DLD1 (cell line): ENCODE results near the gene PRMT3.
"Not testable (repeated sequence)": the region's sequence is repeated elsewhere in the genome, so short reads cannot be mapped to it uniquely, and the experiment has no call there.

Experiments used
- in situ Hi-C: cut with HindIII; loops from 2 replicates; pipeline ENCODE4 v1.10.0; 2017; ENCODE audit warnings: low sequenced_read_pairs

The PRMT3 gene

DNA sequence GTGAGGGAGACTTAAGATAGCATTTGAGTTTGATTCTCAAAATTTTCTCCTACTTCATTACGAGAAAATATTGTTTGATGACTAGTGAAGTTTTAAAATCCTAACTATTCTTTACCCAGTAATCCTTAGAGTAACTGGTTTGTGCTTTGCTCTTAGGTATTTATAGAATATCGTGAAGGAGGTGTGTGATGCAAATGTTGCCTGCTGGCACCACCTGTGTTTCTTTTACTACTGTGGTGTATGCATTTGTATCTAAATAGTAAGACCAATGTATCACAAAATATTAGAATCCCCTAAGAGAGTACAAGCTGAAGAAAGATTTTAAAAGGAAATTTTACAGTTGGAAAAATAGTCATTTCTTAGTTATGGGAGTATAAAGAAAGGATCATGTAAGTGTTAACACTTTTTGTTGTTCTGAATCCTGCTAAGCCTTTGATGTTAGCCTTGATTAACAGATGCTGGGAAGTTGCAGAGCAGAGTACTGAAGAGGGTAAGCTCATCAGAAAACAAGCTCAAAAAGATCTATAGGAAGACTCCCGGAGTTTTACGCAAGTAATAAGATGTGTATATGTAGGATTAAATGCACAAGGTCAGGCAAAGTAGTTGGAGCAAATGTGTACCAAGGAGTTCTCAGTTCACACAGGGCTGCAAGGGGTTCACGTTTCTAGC is 109.7 kb downstream of the PRMT3 start:
- in situ Hi-C loops, result no loop called here

DNA sequence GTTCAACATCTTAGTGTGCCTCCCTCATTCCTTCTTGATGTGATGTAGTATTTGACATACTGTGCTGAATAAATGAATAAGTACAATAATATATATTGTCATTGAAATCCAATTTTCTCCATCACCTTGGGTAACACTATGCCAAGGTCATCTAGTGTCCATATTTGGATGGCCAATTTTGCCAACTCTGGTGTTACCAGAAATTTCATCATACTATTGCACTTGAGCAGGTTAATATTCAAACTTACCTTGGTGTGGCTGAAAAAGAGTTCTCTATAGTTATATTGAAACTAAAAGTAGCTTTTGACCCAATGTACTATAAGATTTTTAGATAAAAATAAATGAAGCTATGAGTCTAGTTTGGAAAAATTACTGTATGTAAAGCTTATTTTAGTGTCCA is 113.7 kb downstream of the PRMT3 start:
- in situ Hi-C loops, result no loop called here

DNA sequence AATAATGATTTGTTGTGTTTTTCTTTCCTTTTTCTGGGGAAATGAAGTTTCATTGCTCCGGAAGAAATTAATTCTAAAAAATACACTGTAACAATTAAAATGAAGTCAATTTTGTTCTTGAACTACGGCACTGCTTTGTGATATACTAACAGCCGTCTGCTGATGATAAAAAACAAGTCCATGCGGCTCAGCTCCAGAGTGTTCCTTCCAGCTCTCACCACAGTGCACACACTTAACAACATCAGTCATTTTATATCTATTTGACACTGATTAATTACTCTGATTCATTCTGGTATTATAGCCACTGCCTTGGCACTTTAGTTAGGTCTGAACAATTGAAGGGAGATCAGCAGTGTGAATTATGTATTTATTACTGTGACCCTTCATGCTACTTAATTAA is 114.5 kb downstream of the PRMT3 start:
- in situ Hi-C loops, result no loop called here

DNA sequence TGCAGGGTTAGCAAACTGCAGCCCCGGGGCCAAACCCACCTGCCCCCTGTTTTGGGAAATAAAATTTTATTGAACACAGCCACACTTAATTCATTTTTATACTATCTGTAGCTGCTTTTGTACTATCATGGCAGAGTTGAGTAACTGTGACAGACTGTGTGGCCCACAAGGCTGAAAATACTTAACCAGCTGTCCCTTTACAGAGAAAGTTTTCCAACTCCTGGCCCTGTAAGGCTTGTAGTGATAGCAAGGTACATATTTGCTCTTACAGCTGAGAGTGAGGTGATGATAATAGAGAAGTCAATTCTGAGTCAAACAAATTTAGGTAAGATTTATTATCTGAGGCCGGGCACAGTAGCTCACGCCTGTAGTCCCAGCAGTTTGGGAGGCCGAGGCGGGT is 124.5 kb downstream of the PRMT3 start:
- in situ Hi-C loops, result no loop called here

DNA sequence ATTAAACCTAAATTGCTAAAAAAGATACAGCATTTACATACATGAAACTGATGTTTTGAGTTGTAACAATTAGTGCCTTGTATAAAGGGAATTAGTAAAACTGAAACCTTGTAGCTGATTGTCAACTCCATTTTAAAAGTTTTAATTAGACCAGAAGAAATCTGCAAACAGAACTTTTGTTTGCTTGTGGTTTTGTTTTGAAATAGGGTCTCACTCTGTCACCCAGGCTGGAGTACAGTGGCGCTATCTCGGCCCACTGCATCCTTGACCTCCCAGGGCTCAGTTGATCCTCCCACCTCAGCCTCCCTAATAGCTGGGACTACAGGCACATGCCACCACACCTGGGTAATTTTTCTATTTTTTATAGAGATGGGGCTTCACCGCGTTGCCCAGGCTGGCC is 125.4 kb downstream of the PRMT3 start:
- in situ Hi-C loops, result no loop called here

DNA sequence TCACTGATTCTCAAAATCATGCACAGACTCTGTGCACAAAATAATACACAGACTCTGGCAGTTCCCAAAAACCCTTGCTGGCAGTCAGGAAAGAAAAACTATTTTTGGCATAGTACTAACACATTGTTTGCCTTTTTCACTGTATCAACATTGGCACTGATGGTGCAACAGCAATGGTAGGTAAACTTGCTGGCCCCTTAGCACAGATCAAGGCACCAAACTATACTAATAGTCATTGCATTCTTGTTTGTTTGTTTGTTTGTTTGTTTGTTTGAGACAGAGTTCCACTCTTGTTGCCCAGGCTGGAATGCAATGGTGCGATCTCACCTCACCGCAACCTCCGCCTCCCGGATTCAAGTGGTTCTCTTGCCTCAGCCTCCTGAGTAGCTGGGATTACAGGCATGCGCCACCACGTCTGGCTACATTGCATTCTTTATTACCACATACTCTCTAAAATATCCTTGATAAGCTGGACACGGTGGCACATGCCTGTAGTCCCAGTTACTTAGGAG is 130.9 kb downstream of the PRMT3 start:
- in situ Hi-C loops, result no loop called here

DNA sequence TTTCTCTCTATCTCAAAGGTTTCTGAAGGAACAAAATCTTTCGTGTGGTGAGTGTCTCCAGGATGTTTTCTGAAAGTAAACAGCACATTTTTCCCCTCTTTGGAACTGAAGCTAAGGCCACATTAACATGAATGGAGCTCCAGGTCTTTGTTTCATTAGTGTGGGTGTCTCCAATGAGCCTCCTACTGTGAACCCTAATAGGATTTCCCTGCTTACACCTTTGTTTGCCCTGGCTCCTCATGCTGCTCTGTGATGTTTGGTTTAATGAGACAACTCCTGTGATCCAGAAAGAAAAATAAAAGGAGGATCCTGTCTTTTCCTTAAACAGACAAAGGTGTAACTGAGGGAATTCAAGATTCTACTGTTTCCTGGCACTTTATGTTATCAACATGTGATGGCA is 135.0 kb downstream of the PRMT3 start:
- in situ Hi-C loops, result no loop called here

DNA sequence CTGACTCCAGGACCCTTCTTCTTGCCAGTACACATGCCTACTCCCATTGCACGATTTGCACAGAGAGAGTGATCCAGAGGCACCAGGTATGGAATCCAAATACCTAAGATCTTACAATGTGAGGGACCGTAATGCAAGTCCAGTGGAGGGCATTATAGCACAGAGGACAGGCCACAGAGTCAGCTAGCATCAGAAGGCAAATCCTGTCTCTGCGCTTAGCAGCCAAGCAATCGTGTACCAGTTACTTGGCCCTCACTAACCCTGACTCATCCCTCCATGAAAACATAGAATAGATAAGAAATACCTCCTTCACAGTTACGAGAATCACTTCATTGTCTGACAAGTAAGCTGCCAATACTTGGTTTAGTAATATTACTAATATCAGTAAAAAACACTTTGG is 142.2 kb downstream of the PRMT3 start:
- in situ Hi-C loops, result no loop called here

DNA sequence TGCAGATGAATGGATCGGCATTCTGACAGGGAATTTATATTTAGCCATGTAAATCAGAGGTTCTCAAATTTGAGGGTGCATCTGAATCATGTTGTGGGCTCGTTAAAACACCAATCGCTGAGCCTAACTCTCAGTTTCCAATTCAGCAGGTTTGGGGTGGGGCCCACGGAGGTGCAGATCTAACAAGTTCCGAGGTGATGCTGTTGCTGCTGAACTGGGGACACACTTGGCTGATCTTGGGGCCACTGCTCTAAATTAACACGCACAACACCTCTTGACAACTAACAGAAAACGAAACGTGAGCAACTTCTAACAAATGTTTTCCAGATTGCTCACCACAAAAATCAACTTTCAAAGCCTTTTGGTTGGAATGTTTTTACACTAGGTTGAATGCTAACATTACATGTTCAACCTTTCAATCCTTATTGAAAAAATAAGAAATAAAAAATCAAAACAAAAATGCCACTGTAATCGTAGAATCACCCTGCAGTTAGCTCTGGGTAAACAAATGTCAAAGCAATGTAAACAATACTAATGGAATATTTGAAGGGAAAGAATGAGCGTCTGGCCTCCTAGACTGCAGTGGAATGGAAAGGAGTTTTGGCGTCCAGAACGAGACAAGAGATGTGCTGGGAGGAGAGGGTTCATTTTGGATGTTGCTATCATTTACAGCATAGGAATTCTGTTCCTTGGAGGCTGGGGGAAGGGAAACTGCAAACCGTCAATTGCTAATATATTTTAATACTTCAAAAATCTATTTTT is 143.6 kb downstream of the PRMT3 start:
- in situ Hi-C loops, result no loop called here

DNA sequence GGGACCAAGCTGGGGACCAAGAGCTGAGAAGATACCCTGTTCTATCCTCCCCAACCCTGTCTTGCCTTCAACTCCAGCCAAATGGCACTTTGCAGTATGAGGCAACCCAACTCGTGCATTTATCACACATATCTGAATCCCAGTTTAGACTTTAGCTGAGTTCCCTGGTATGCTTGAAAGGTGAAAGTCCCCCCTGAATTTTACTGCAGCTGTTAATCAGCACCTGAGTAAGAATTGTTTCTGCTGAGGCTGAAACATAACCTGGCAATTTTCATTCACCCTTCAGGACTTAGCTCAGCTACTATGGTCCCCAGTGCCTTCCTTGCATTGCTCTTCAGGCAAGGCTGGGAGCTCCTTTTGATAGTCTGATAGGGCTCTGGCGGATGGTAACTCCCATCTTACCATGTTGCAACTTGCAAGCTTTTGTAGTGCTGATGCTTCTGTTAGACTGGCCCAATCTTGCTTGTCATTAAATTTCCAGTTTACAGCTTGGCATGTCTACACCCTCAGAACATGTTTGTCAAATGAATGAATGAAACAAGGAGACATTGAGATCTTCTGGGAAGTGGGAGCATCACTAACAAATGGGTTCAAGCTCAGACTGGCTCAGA is 147.9 kb downstream of the PRMT3 start:
- in situ Hi-C loops, result no loop called here

DNA sequence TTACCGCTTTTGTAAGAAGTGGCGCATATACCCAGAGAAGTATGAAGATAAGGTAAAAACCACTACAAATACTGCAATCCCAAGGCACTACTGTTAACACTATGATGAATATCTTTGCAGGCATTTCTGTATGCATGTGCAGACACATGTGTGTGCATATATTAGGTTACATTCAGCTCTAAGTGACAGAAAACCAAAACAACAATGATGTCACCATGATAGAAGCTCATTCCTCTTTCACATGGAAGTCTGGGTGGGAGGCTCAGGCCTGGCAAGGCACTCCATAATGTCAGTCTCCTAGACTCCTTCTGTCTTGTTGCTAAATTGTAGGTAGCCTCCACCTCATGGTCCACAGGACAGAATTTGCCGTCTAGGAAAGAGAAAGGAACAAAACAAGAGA is 148.8 kb downstream of the PRMT3 start:
- in situ Hi-C loops, result no loop called here

DNA sequence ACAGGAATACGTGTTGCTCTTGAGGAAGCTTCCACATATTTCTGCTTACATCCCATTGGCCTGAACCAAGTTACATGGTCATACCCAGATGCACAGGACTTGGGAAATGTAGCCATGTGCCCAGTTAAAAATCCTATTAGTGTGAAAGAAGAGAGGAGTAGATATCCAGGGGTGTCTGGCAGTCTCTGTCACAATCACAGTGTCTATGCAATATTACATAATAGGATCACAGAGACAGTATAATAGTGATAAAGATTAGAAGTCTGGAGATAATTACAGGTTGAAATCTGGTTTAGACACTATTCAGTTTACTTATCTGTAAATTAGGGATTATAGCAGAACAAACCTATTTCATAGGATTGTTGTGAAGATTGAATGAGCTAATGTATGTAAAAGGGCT is 149.3 kb downstream of the PRMT3 start:
- in situ Hi-C loops, result no loop called here

DNA sequence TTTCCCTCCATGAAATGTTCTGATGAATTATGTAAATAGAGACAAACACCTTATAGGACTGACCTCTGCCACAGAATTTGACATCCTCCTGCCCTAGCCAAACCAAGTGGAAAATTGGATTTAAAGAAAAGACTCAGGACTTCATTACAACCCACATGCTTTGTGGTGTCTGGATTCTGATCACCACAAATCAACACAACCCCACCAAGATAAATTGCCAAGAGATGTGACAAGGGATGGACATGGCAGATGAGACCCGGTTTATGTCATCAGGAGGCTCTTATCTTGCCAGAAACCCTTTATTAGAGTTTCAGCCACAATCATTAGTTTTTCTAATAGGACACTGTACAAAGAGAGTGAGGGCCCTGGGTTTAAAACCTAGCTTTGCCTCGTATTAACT is 154.0 kb downstream of the PRMT3 start:
- in situ Hi-C loops, result no loop called here

DNA sequence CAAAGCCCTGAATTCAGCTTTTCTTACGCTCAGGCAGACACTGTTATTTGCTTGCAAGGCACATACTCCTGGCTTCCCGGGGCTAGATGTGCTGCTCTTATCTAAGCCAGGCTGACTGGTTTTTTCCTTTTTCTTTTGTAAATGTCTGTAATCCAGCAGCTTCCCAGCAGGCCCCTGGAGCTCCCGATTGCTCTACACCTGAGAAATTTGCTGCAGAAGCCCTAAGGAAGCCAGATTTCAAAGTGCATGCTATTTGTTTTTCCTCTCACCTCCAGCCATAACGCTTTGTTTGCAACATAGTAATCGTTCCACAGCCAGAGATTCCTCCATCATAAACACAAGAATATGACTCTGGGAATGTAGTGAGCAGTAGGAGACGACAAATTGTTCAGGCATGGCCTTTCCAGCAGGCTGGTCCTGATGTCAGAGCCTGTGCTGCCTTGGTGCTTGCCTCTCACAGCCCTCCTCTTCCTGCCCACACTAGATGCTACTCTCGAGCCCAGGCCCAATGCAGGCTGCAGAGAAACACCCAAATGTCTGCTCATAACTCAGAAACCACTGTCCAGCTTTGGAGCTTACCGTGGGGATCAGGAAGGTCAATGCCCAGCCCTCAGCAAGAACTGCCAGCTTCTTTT is 157.2 kb downstream of the PRMT3 start:
- in situ Hi-C loops, result no loop called here

DNA sequence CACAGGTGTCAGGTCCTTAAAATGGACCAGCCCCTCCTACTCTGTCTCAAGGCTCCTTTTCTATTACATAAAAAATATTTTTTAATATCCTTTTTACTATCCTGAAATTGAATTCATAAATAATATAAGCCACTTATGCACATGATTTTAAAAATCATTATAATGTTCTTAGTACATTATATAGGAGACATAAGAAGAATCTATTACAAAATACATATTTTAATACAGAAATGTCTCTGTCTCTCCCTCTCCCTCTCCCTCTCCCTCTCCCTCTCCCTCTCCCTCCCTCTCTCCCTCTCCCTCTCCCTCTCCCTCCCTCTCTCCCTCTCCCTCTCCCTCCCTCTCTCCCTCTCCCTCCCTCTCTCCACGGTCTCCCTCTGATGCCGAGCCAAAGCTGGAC is 159.9 kb downstream of the PRMT3 start:
- in situ Hi-C loops, result no loop called here

DNA sequence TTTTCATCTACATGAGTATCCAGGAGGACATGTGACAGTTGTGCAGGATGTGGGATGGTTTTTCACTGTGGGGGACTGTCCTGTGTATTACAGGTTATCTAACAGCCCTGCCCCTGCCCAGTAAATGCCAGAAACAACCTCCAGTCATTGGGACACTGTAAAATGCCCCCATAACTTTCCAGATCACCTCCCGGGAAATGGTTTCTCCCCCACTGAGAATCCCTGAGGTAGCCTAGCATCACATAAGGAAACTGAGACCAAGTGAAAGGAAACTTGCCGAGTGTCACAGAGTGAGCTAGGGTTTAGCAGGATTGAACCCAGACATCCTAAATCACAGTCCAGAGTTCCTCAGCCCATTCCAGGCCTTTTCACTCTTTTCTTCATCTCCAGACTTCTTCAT is 163.6 kb downstream of the PRMT3 start:
- in situ Hi-C loops, result no loop called here

DNA sequence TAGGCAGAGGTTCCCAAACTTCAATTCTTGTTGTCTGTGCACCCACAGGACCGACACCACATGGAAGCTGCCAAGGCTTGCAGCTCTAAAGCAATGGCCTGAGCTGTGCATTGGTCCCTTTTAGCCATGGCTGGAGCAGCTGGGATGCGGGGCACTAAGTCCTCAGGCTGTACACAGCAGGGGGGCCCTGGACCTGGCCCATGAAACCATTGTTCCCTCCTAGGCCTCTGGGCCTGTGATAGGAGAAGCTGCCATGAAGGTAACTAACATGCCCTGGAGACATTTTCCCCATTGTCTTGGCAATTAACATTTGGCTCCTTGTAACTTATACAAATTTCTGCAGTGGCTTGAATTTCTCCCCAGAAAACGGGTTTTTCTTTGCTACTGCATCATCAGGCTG is 168.3 kb downstream of the PRMT3 start:
- in situ Hi-C loops, result no loop called here

DNA sequence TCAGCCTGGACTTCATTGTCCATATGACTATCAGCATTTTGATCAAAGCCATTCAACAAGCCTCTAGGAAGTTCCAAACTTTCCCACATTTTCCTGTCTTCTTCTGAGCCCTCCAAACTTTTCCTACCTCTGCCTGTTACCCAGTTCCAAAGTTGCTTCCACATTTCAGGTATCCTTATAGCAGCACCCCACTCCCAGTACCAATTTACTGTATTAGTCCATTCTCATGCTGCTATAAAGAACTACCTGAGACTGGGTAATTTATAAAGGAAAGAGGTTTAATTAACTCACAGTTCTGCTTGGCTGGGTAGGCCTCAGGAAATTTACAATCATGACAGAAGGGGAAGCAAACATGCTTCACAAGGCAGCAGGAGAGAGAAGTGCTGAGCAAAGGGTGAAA is 168.9 kb downstream of the PRMT3 start:
- in situ Hi-C loops, result not testable (repeated sequence)

DNA sequence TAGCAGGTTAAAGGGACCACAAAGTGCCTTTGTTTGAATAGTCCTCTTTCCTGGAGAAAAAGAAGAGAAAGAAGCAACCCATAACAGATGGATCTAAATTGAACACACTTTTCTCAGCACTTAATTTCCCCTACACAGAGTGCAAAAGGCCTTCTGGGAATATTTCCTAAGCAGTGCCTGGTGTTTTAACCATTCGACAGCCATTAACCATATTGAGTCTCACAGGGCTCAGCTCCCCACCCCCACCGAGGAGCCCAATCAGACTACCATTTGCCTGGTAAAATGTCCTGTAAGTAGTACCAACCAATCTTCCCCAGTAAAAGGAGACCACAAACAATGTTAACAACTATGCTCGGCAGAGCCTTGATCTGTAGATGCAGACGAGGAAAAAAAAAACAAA is 171.2 kb downstream of the PRMT3 start:
- in situ Hi-C loops, result no loop called here
